Measurements from ENCODE around the gene OR5D13.

The OR5D13 gene

DNA sequence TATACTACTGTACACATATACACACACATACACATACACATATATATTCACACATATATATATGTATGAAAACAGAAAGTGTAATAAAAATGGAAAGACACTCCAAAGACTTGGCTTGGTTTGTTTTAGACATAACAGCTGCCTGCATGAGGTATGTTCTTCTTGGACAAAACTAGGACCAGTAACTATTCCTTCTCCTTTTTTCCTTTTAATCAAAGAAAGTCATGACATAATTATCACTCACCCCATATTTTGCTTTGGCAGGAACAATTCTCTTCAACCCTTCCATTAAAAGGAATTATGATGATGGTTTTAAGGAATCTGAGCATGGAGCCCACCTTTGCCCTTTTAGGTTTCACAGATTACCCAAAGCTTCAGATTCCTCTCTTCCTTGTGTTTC is 22.0 kb downstream of the OR5D13 start, which contains the start of gene OR5D14:
OR5D14 (plus strand) TSS at position 301 of the 400 bp plus-strand sequence; CDS start at position 301, 0 bp downstream.
- no peak for DNase-seq (ENCODE audit: low spot score)
- Histone ChIP-seq H3K27ac (ENCODE audit: poor library complexity, severe bottlenecking) (no peak within 1 kb of the TSS), H3K4me3 (ENCODE audit: severe bottlenecking) (no peak within 1 kb of the TSS), H3K9me3 (ENCODE audit: severe bottlenecking) (no peaks in the 10 kb centered on the region), H3K36me3 (ENCODE audit: low read depth) (no peaks in the 10 kb centered on the region), H3K4me1 (ENCODE audit: insufficient read depth, poor library complexity, severe bottlenecking) (no peaks in the 10 kb centered on the region), H3K27me3 (ENCODE audit: insufficient read depth, poor library complexity, severe bottlenecking) (no peaks in the 10 kb centered on the region)
- no peak for ATAC-seq (ENCODE audit: low read depth)
- TF ChIP-seq CTCF (IDR thresholded peaks at IDR 0.05; ENCODE audit: poor library complexity, severe bottlenecking): no peak

GRCh38 chr11:55806248-55806647 is 33.0 kb downstream of the OR5D13 start:
- H3K9me3 ChIP-seq (ENCODE audit: severe bottlenecking): peaks cover 2% of the 10 kb centered on the region
- H3K36me3 ChIP-seq (ENCODE audit: low read depth): no peaks in the 10 kb centered on the region
- no peak overlapping the region for H3K27ac ChIP-seq (ENCODE audit: poor library complexity, severe bottlenecking)
- DNase-seq (ENCODE audit: low spot score) (no peak), ATAC-seq (ENCODE audit: low read depth) (no peak)
- no peak for TF ChIP-seq CTCF (IDR thresholded peaks at IDR 0.05; ENCODE audit: poor library complexity, severe bottlenecking)
- H3K4me1 ChIP-seq (ENCODE audit: insufficient read depth, poor library complexity, severe bottlenecking): no peaks in the 10 kb centered on the region
- H3K4me3 ChIP-seq (ENCODE audit: severe bottlenecking): no peak overlapping the region
- H3K27me3 ChIP-seq (ENCODE audit: insufficient read depth, poor library complexity, severe bottlenecking): no peaks in the 10 kb centered on the region

GRCh38 chr11:55811067-55811466 is 37.8 kb downstream of the OR5D13 start, which contains the start of gene OR5L1:
Gene OR5L1 (plus strand): TSS chr11:55811367. CDS start chr11:55811467, 100 bp downstream.
- no peak within 1 kb of the TSS for H3K27ac ChIP-seq (ENCODE audit: poor library complexity, severe bottlenecking)
- no peak for ATAC-seq (ENCODE audit: low read depth)
- no peaks in the 10 kb centered on the region for H3K36me3 ChIP-seq (ENCODE audit: low read depth)
- peaks cover 2% of the 10 kb centered on the region for H3K9me3 ChIP-seq (ENCODE audit: severe bottlenecking)
- H3K4me3 ChIP-seq (ENCODE audit: severe bottlenecking): no peak within 1 kb of the TSS
- TF ChIP-seq CTCF (IDR thresholded peaks at IDR 0.05; ENCODE audit: poor library complexity, severe bottlenecking): no peak
- H3K27me3 ChIP-seq (ENCODE audit: insufficient read depth, poor library complexity, severe bottlenecking): no peaks in the 10 kb centered on the region
- DNase-seq (ENCODE audit: low spot score): no peak
- H3K4me1 ChIP-seq (ENCODE audit: insufficient read depth, poor library complexity, severe bottlenecking): no peaks in the 10 kb centered on the region

DNA sequence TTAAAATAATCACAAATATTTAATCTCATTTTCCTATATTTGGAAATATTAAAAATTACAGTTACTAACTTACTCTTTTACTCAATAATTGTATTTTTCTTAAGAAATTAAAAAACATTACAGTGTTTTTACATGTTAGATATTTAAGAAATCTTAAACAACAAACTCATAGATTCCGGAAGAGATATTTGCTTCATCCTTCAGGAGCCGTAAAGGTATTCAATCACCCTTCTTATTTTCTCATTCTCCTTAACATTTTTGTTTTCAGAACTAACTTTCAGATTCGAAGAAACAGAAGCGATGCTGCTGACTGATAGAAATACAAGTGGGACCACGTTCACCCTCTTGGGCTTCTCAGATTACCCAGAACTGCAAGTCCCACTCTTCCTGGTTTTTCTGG is 46.1 kb downstream of the OR5D13 start, which contains the start of gene OR5D18:
OR5D18 (plus strand) TSS at position 301 of the 400 bp plus-strand sequence; CDS start at position 301, 0 bp downstream.
- ATAC-seq (ENCODE audit: low read depth) (no peak), DNase-seq (ENCODE audit: low spot score) (no peak)
- H3K27me3 ChIP-seq (ENCODE audit: insufficient read depth, poor library complexity, severe bottlenecking): no peaks in the 10 kb centered on the region
- no peak for TF ChIP-seq CTCF (IDR thresholded peaks at IDR 0.05; ENCODE audit: poor library complexity, severe bottlenecking)
- no peaks in the 10 kb centered on the region for H3K9me3 ChIP-seq (ENCODE audit: severe bottlenecking)
- no peak within 1 kb of the TSS for H3K27ac ChIP-seq (ENCODE audit: poor library complexity, severe bottlenecking)
- H3K36me3 ChIP-seq (ENCODE audit: low read depth): no peaks in the 10 kb centered on the region
- no peaks in the 10 kb centered on the region for H3K4me1 ChIP-seq (ENCODE audit: insufficient read depth, poor library complexity, severe bottlenecking)
- H3K4me3 ChIP-seq (ENCODE audit: severe bottlenecking): no peak within 1 kb of the TSS
